ENCODE results near the gene CTSZ. TPM values are rescaled to one million over a fixed set of nuclear protein-coding genes. Genes with fewer than 3 reads are reported as not detected.

The CTSZ gene
- total RNA-seq, 1 donor from 2014 or later = 73.7 TPM

DNA sequence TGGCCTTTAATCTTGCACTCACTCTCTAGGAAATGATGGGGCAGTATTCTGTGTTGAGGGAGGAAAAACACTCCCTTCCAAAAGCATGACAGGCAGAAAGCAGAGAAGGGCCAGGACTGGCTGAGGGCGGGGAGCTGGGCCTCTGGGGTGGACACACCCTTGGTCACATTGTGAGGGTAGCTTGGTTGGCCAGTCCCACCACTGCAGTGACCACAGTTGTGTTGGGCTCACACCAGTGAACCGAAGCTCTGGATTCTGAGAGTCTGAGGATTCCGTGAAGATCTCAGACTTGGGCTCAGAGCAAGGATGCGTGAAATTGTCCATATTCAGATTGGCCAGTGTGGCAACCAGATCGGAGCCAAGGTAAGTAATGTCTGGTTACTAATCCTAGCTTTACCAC is 12.2 kb upstream of the CTSZ start, which contains the start of gene TUBB1:
Gene TUBB1, plus strand, starts transcription at position 213 of the 400 bp plus-strand sequence. Its CDS starts 94 bp downstream, at position 307.
- FAIRE-seq = no peak
- DNase-seq (ENCODE audit: low read depth) = no peak
- H3K4me3 ChIP-seq (ENCODE audit: low read depth, low read length) = no peak within 1 kb of the TSS
- TF ChIP-seq, protein P1, sequence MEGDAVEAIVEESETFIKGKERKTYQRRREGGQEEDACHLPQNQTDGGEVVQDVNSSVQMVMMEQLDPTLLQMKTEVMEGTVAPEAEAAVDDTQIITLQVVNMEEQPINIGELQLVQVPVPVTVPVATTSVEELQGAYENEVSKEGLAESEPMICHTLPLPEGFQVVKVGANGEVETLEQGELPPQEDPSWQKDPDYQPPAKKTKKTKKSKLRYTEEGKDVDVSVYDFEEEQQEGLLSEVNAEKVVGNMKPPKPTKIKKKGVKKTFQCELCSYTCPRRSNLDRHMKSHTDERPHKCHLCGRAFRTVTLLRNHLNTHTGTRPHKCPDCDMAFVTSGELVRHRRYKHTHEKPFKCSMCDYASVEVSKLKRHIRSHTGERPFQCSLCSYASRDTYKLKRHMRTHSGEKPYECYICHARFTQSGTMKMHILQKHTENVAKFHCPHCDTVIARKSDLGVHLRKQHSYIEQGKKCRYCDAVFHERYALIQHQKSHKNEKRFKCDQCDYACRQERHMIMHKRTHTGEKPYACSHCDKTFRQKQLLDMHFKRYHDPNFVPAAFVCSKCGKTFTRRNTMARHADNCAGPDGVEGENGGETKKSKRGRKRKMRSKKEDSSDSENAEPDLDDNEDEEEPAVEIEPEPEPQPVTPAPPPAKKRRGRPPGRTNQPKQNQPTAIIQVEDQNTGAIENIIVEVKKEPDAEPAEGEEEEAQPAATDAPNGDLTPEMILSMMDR (IDR thresholded peaks at IDR 0.05; ENCODE audit: insufficient read depth, low read length, severe bottlenecking) = no peak
- no peaks in the 10 kb centered on the region for H3K27me3 ChIP-seq (ENCODE audit: control insufficient read depth, insufficient read depth, low read length)
- H3K36me3 ChIP-seq (ENCODE audit: control insufficient read depth, insufficient read depth, low read length) = peaks cover 10% of the 10 kb centered on the region

DNA sequence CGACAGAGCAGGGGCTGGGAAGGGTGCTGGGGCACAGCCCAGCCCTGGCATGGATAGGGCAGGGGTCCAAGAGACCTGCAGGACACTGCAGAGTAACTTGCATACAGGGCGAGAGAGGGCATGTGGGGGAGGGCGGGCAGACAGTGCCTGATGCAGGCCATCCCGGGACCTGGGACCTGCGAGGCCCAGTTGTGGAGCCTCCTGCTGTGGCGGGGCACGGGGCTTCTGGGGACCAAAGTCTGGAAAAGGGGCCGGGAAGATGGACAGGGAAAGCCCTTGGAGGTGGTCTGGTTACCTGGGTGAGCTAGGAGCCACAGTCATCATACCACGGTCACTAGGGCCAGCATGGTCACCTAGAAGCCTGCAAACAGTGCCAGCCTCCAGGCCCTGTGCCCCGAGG is 11.8 kb upstream of the CTSZ start:
- DNase-seq (ENCODE audit: low read depth) (no peak), FAIRE-seq (no peak)
- H3K36me3 ChIP-seq (ENCODE audit: control insufficient read depth, insufficient read depth, low read length) = peaks cover 8% of the 10 kb centered on the region
- H3K4me3 ChIP-seq (ENCODE audit: low read depth, low read length) = no peak overlapping the region
- TF ChIP-seq, protein P1 (IDR thresholded peaks at IDR 0.05; ENCODE audit: insufficient read depth, low read length, severe bottlenecking) = no peak
- H3K27me3 ChIP-seq (ENCODE audit: control insufficient read depth, insufficient read depth, low read length) = no peaks in the 10 kb centered on the region

DNA sequence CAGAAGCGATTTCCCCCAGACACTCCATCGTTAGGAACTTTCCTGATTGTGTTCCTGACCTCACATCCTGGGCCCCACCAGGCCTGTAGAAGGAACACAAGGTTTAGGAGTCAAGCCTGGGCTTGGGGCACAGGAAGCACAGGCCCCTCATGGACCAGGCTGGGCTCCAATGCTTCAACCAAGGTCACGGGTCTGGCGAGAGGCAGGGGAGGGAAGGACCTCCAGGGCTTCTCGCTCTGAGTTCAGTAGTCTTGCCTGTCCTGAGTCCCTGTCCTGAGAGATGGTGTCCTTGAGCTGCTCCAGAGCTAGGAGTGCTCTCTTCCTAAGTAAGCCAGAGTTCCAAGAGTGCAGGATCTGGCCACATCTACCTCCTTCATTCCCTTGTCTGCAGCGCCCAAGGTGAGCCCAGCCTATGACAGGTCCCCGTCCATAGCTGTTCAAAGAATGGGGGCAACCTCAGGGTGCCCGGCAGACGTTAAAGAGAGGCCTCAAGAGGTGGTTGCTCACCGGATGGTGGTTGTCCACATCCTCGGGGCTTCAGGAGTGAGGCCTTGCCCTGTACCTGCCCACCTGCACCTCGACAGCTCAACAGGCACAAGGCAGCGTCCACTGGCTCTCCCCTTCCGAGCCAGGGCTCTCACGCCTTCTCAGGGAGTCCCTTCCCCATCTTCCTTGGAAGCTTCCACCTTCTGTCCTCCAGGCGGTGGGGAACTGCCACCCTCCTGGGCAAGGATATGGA is 10.6 kb upstream of the CTSZ start:
- DNase-seq (ENCODE audit: low read depth) (no peak), FAIRE-seq (no peak)
- TF ChIP-seq, protein P1 (IDR thresholded peaks at IDR 0.05; ENCODE audit: insufficient read depth, low read length, severe bottlenecking) = no peak
- no peaks in the 10 kb centered on the region for H3K27me3 ChIP-seq (ENCODE audit: control insufficient read depth, insufficient read depth, low read length)
- H3K4me3 ChIP-seq (ENCODE audit: low read depth, low read length) = no peak overlapping the region
- no peaks in the 10 kb centered on the region for H3K36me3 ChIP-seq (ENCODE audit: control insufficient read depth, insufficient read depth, low read length)

DNA sequence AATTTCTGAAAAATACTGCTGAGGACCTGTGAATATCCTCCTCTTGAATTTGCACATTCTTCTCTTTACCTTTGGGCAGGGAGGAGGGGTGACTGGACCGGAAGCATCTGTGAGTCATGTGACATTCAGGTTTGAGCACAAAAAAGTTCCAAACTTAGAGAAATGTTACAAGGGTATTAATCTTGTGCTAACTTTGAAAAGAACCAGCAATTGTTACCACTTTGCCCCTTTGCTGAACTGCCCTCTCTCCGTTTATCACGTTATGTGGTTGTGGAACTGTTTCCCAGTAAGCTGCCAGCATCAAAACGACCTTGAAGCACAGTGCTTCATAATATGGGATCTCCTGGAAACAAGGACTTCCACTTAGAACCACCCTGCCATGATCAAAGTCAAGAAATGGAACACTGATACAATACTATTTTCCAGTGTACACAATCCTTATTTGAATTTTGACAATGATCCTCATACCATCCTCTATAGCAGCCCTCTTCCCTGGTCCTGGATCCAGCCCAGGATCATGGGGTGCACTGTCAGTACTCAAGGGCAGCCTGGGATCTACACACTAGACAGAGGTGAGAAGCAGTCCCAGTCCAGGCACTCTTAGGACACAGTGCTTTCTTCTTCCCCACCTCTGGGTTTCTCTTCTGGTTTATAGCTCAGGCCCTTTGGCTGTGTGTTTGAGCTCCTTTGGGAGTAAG is 9.9 kb upstream of the CTSZ start:
- Histone ChIP-seq H3K27me3 (ENCODE audit: control insufficient read depth, insufficient read depth, low read length) (no peaks in the 10 kb centered on the region), H3K36me3 (ENCODE audit: control insufficient read depth, insufficient read depth, low read length) (no peaks in the 10 kb centered on the region), H3K4me3 (ENCODE audit: low read depth, low read length) (no peak overlapping the region)
- FAIRE-seq (no peak), DNase-seq (ENCODE audit: low read depth) (peak; percentile 43)
- TF ChIP-seq, protein P1 (IDR thresholded peaks at IDR 0.05; ENCODE audit: insufficient read depth, low read length, severe bottlenecking) = no peak

DNA sequence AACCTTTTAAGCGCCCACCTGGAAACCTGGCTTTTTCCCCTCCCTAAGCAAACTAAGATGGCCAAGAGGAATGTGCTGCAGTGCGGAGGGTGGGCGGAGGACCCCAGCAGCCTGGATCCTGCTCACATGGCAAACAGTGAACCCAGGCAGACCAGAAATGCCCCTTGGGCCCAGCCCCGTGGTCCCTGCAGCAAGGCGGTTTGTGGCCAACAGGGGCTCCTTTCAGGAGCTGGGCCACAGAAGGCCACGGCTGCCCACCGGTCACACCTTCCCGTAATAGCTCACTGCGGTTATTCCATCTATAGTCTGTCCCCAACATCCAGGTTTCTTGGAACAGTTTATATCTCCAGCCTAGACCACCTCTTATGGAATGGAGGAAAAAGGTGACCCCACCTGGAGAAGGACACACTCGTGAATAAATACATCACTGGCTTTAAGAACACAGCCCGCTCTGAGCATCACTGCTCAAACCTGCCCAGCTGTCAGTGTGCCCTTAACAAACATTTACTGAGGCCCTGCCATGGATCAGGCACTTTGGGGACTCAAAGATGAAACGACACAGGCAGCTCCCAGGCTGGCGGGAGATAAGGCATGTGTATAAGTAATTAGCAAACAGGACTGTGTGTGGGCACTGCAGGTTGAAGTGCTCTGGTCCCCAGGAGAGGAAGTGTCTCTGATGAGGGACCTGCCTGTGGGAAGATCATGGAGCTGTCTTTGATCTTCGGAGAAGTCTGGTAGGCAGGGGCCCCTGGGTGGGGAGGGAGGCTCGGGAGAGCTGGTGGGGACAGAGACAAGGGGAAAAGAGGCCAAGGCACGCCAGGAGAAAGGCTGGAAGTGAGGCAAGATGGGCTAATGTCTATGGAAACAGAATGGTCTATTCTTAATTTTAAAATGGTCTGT is 9.0 kb upstream of the CTSZ start:
- Histone ChIP-seq H3K27me3 (ENCODE audit: control insufficient read depth, insufficient read depth, low read length) (no peaks in the 10 kb centered on the region), H3K36me3 (ENCODE audit: control insufficient read depth, insufficient read depth, low read length) (no peaks in the 10 kb centered on the region), H3K4me3 (ENCODE audit: low read depth, low read length) (no peak overlapping the region)
- TF ChIP-seq, protein P1 (IDR thresholded peaks at IDR 0.05; ENCODE audit: insufficient read depth, low read length, severe bottlenecking) = no peak
- FAIRE-seq (no peak), DNase-seq (ENCODE audit: low read depth) (no peak)

Data from bronchial epithelial cell (primary cell).